ENCODE data around the gene JAK1. TPM values are rescaled to one million over a fixed set of nuclear protein-coding genes. Genes with fewer than 3 reads are reported as not detected.

JAK1 gene
- total and polyA plus RNA-seq, 10 of the 15 experiments (the other 5 are each of a cell fraction or from before 2014, with no cell fraction given) = 9.6 to 45.5 (median 35.7) TPM

- Histone ChIP-seq H3K9me3 (replicated peaks; ENCODE audit: control insufficient read depth, insufficient read depth, low read length) (no peaks in the 10 kb centered on the region), H2AFZ (ENCODE audit: control insufficient read depth, low read depth, low read length) (no peak overlapping the region), H3K4me2 (ENCODE audit: control insufficient read depth, insufficient read depth) (no peak overlapping the region), H3K79me2 (ENCODE audit: control insufficient read depth, insufficient read depth, low read length) (no peaks in the 10 kb centered on the region), H3K4me3 (no peak overlapping the region), H3K4me1 (ENCODE audit: control insufficient read depth, insufficient read depth, low read length) (peaks cover 7% of the 10 kb centered on the region), H3K36me3 (ENCODE audit: control insufficient read depth in 2 of 2, insufficient read depth in 2 of 2, low read length in 1 of 2) (peaks cover 8 to 33% of the 10 kb centered on the region in 2 experiments), H3K27me3 (replicated peaks in 1 of 2; ENCODE audit: control insufficient read depth in 2 of 2, insufficient read depth in 2 of 2, low read length in 1 of 2) (no peaks in the 10 kb centered on the region), H4K20me1 (ENCODE audit: control insufficient read depth, insufficient read depth) (no peaks in the 10 kb centered on the region; the same call in 1 of the 2 replicates), H3K27ac (ENCODE audit: control insufficient read depth, insufficient read depth) (no peak overlapping the region), H3K9ac (ENCODE audit: control insufficient read depth, insufficient read depth, low read length) (no peak overlapping the region)
- CTCF ChIA-PET = no interaction called here
- FAIRE-seq (no peak), ATAC-seq (no peak), DNase-seq (ENCODE audit: low read depth, low spot score) (no peak)
- no TSS peak for BruUV-seq (replicated peaks)
- POLR2A ChIA-PET = no interaction called here
- TF ChIP-seq BMI1 (IDR thresholded peaks at IDR 0.05; ENCODE audit: borderline replicate concordance) (no peak), ZNF217 (IDR thresholded peaks at IDR 0.05) (no peak), CREM (IDR thresholded peaks at IDR 0.05; ENCODE audit: low read depth) (no peak), ZBED1 (IDR thresholded peaks at IDR 0.05; ENCODE audit: borderline replicate concordance) (no peak), SIX5 (IDR thresholded peaks at IDR 0.05; ENCODE audit: low read depth, low read length, severe bottlenecking) (no peak), ESRRA (IDR thresholded peaks at IDR 0.05; ENCODE audit: low read length) (no peak), ATF3 (IDR thresholded peaks at IDR 0.05; ENCODE audit: borderline replicate concordance, extremely low read depth, low read depth, low read length) (no peak), BACH1 (IDR thresholded peaks at IDR 0.05; ENCODE audit: borderline replicate concordance) (no peak), TCF3 (IDR thresholded peaks at IDR 0.05; ENCODE audit: borderline replicate concordance, insufficient read depth, low read depth, low read length) (no peak), SIN3A (IDR thresholded peaks at IDR 0.05; ENCODE audit: low read depth, low read length) (no peak), SMARCA5 (IDR thresholded peaks at IDR 0.05) (no peak), WRNIP1 (IDR thresholded peaks at IDR 0.05; ENCODE audit: borderline replicate concordance, low read depth, low read length) (no peak), RBBP5 (conservative IDR thresholded peaks at IDR 0.05) (no peak), NFXL1 (IDR thresholded peaks at IDR 0.05; ENCODE audit: borderline replicate concordance) (no peak), TARDBP (IDR thresholded peaks at IDR 0.05; ENCODE audit: borderline replicate concordance) (no peak), SP1 (IDR thresholded peaks at IDR 0.05; ENCODE audit: low read depth, low read length) (no peak), RELA (IDR thresholded peaks at IDR 0.05; ENCODE audit: borderline replicate concordance, partially characterized antibody) (no peak)
- TF ChIP-seq, protein P1, sequence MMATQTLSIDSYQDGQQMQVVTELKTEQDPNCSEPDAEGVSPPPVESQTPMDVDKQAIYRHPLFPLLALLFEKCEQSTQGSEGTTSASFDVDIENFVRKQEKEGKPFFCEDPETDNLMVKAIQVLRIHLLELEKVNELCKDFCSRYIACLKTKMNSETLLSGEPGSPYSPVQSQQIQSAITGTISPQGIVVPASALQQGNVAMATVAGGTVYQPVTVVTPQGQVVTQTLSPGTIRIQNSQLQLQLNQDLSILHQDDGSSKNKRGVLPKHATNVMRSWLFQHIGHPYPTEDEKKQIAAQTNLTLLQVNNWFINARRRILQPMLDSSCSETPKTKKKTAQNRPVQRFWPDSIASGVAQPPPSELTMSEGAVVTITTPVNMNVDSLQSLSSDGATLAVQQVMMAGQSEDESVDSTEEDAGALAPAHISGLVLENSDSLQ (IDR thresholded peaks at IDR 0.05) = no peak
- 87% methylated on average over 7 of the region's 7 CpGs for WGBS (ENCODE audit: insufficient coverage, insufficient replicate concordance, low lambda C conversion rate, missing lambda C conversion rate)
- SMC1A ChIA-PET (ENCODE audit: uncharacterized antibody, unreplicated experiment) = no interaction called here
- intact Hi-C loops (cut with micrococcal nuclease; ENCODE audit: unreplicated experiment) (no loop called here), in situ Hi-C loops (cut with MboI) (no loop called here)
- RAD21 ChIA-PET (ENCODE audit: unreplicated experiment) = no interaction called here
These were observed 121.7 kb downstream of the JAK1 start for GRCh38 chr1:64844609-64845008.
